GM12801 (cell line): Measurements from ENCODE around the gene RUNX1.

ENCODE experiments used
- CTCF ChIP-seq: IDR thresholded peaks from one replicate; pipeline ENCODE4 v1.5.1; 2011; ENCODE audit warnings: control low read depth; ENCODE audit not compliant: insufficient read length; ENCODE audit errors: extremely low read depth

Gene RUNX1

DNA sequence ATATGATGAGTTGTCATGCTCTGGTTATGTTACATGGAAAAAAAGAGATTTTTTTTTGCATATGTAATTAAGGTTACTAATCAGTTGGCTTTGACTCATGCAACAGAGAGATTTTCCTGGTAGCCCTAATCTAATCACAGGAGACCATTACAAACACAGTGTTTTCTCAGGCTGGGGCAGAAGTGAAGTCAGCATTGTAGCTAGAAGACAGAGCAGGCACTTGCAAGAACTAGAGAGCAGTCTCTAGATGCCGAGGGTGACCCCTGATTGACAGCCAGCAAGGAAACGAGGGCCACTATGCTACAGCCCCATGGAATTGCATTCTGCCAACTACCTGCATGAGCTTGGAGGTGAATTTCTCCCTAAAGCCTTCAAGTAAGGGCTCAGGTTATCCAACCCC is 151.3 kb downstream of the RUNX1 start:
- no peak for TF ChIP-seq CTCF

GRCh38 chr21:34894401-34894800 is 154.7 kb downstream of the RUNX1 start:
- no peak for TF ChIP-seq CTCF

GRCh38 chr21:34892209-34892608 is 156.9 kb downstream of the RUNX1 start:
- no peak for TF ChIP-seq CTCF

GRCh38 chr21:34891613-34891943 is 157.5 kb downstream of the RUNX1 start:
- TF ChIP-seq CTCF: no peak

- no peak for TF ChIP-seq CTCF
Observed at GRCh38 chr21:34890724-34891612, 158.1 kb downstream of the RUNX1 start.

DNA sequence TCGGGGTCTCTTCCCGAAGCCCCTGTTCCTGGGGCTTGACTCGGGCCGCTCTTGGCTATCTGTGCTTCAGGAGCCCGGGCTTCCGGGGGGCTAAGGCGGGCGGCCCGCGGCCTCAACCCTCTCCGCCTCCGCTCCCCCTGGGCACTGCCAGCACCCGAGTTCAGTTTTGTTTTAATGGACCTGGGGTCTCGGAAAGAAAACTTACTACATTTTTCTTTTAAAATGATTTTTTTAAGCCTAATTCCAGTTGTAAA is 158.7 kb downstream of the RUNX1 start:
- no peak for TF ChIP-seq CTCF

- TF ChIP-seq CTCF: no peak
Observed at GRCh38 chr21:34889676-34890469, 159.2 kb downstream of the RUNX1 start.
